HCT116 (cell line): ENCODE data around the gene DNASE2. TPM values are rescaled to one million over a fixed set of nuclear protein-coding genes. Genes with fewer than 3 reads are reported as not detected.
A peak's percentile ranks its signal among the peaks of the same experiment; 100 is the strongest.

ENCODE experiments used
- ATAC-seq: fragments of 200-7000 bp; cut with Tn5 transposase; 2 replicates; pipeline ENCODE4 v1.9.1; 2020; ENCODE audit warnings: mild to moderate bottlenecking, moderate library complexity
- BruUV-seq: library from RNA; stranded (reverse); fragments of 400-500 nt; replicated peaks from 2 replicates; lab custom pipeline; 2021; lab: Mats Ljungman, UMichigan
- CTCF ChIA-PET: fragments of 300-600 bp; sonication (Branson Sonifier 250); formaldehyde crosslinking; loops from one replicate; lab custom pipeline; 2021; ENCODE audit warnings: antibody characterized with exemption; lab: Charles Lee
- POLR2A ChIA-PET: fragments of 300-600, 350-600 bp; sonication (Branson Sonifier 250); formaldehyde crosslinking; loops from one replicate; lab custom pipeline; 2021; ENCODE audit warnings: antibody characterized with exemption; lab: Charles Lee
- RAD21 ChIA-PET, 2 experiments: fragments of 300-600 bp; sonication (Branson Sonifier 250); formaldehyde crosslinking; loops; one replicate each; lab custom pipeline; 2023; ENCODE audit warnings: low total read pairs in 2 of 2; ENCODE audit not compliant: uncharacterized antibody in 2 of 2, unreplicated experiment in 2 of 2, low non-redundant PET in 1 of 2; lab: Charles Lee
- DNase-seq: peaks from one replicate; pipeline ENCODE4 v3.0.0-alpha.2; 2010; ENCODE audit warnings: low read depth, low spot score
- H2AFZ ChIP-seq: fragments of 200-600 bp; shearing (Covaris generic), sonication (generic); 2 replicates; pipeline ENCODE4 v1.6.1; 2017; ENCODE audit warnings: low read depth, mixed run types, mixed read lengths, antibody characterized with exemption, low read length; ENCODE audit not compliant: poor library complexity, severe bottlenecking
- H3K27ac ChIP-seq: 2 replicates; pipeline ENCODE4 v1.5.1; 2012; ENCODE audit warnings: low read depth, low read length
- H3K27me3 ChIP-seq: fragments of 200-600 bp; sonication (generic); 2 replicates; pipeline ENCODE4 v1.6.1; 2016; ENCODE audit warnings: mixed run types, low read length, mixed read lengths; ENCODE audit not compliant: insufficient read depth
- H3K36me3 ChIP-seq, 2 experiments: fragments of 200-500 bp in 1 of 2; fragments of 200-600 bp in 1 of 2; sonication (Bioruptor generic) in 1 of 2; sonication (generic) in 1 of 2; 2 replicates each; pipeline versions ENCODE4 v1.5.1 to v1.6.1; 2014 to 2016; ENCODE audit warnings: low read length in 2 of 2, inconsistent platforms in 1 of 2, mixed read lengths in 1 of 2, mixed run types in 1 of 2; ENCODE audit not compliant: insufficient read depth in 2 of 2, control insufficient read depth in 1 of 2
- H3K4me1 ChIP-seq, 2 experiments: fragments of 200-600 bp in 1 of 2; sonication (generic) in 1 of 2; 2 replicates each; pipeline versions ENCODE4 v1.5.1 to v1.6.1; 2012 to 2017; ENCODE audit warnings: low read length in 2 of 2, inconsistent platforms in 1 of 2, mild to moderate bottlenecking in 1 of 2, mixed read lengths in 1 of 2, mixed run types in 1 of 2, moderate library complexity in 1 of 2; ENCODE audit not compliant: insufficient read depth in 2 of 2, control insufficient read depth in 1 of 2
- H3K4me2 ChIP-seq: fragments of 200-600 bp; sonication (generic); 2 replicates; pipeline ENCODE4 v1.6.1; 2017; ENCODE audit warnings: mixed run types, low read length, mixed read lengths
- H3K4me3 ChIP-seq, 2 experiments: fragments of 200-600 bp in 1 of 2; sonication (generic) in 1 of 2; replicated peaks in 1 of 2; 2 replicates each; pipeline ENCODE4 v1.5.1; 2011 to 2016; ENCODE audit warnings: low read length in 2 of 2, control low read depth in 1 of 2, low read depth in 1 of 2, mild to moderate bottlenecking in 1 of 2, mixed read lengths in 1 of 2, mixed run types in 1 of 2
- H3K79me2 ChIP-seq: fragments of 200-600 bp; sonication (generic); 2 replicates; pipeline ENCODE4 v1.6.1; 2017; ENCODE audit warnings: mild to moderate bottlenecking, mixed run types, low read length, moderate library complexity, mixed read lengths; ENCODE audit not compliant: insufficient read depth
- H3K9ac ChIP-seq: fragments of 200-600 bp; sonication (generic); 2 replicates; pipeline ENCODE4 v1.6.1; 2016; ENCODE audit warnings: low read length, mixed read lengths
- H3K9me2 ChIP-seq: fragments of 200-600 bp; sonication (generic), shearing (Covaris generic); 2 replicates; pipeline ENCODE4 v1.6.1; 2017; ENCODE audit warnings: mixed run types, mild to moderate bottlenecking, moderate library complexity; ENCODE audit not compliant: insufficient read depth
- H3K9me3 ChIP-seq, 2 experiments: fragments of 200-500 bp in 1 of 2; fragments of 200-600 bp in 1 of 2; sonication (Bioruptor generic) in 1 of 2; sonication (generic) in 1 of 2; 2 replicates each; pipeline ENCODE4 v1.6.1; 2014 to 2017; ENCODE audit warnings: low read length in 2 of 2, mixed read lengths in 2 of 2, inconsistent platforms in 1 of 2, low read depth in 1 of 2, mild to moderate bottlenecking in 1 of 2, mixed run types in 1 of 2, moderate library complexity in 1 of 2; ENCODE audit not compliant: control insufficient read depth in 1 of 2, insufficient read depth in 1 of 2
- H4K20me1 ChIP-seq: fragments of 200-600 bp; sonication (generic), shearing (Covaris generic); 2 replicates; pipeline ENCODE4 v1.6.1; 2017; ENCODE audit warnings: mixed run types, mild to moderate bottlenecking, moderate library complexity; ENCODE audit not compliant: insufficient read depth
- EGR1 ChIP-seq: IDR thresholded peaks from 2 replicates; pipeline ENCODE4 v1.6.1; 2012; ENCODE audit warnings: low read depth
- FOSL1 ChIP-seq: IDR thresholded peaks from 2 replicates; pipeline ENCODE4 v1.6.1; 2012; ENCODE audit warnings: low read depth
- POLR2A ChIP-seq: IDR thresholded peaks from 2 replicates; pipeline ENCODE4 v1.7.0; 2011; ENCODE audit warnings: borderline replicate concordance; ENCODE audit not compliant: insufficient read depth, insufficient read length; ENCODE audit errors: extremely low read depth
- POLR2AphosphoS5 ChIP-seq: IDR thresholded peaks from 2 replicates; pipeline ENCODE4 v1.6.1; 2011; ENCODE audit warnings: mild to moderate bottlenecking, low read depth, low read length, moderate library complexity
- REST ChIP-seq: IDR thresholded peaks from 2 replicates; pipeline ENCODE4 v1.6.1; 2012; ENCODE audit warnings: low read depth
- SIN3A ChIP-seq: IDR thresholded peaks from 2 replicates; pipeline ENCODE4 v1.6.1; 2012; ENCODE audit warnings: low read depth
- TCF7L2 ChIP-seq: IDR thresholded peaks from 2 replicates; pipeline ENCODE4 v1.7.0; 2011; ENCODE audit warnings: borderline replicate concordance, inconsistent platforms; ENCODE audit not compliant: insufficient read depth, insufficient read length; ENCODE audit errors: extremely low read depth
- YY1 ChIP-seq: IDR thresholded peaks from 2 replicates; pipeline ENCODE4 v1.6.1; 2011; ENCODE audit warnings: low read length, low read depth, moderate library complexity, mild to moderate bottlenecking; ENCODE audit not compliant: insufficient replicate concordance; ENCODE audit errors: extremely low read depth
- ZFX ChIP-seq: fragments of 450-650 bp; IDR thresholded peaks from 2 replicates; pipeline ENCODE4 v1.6.1; 2017
- ZNF274 ChIP-seq: fragments of 200-500 bp; sonication (Bioruptor generic); IDR thresholded peaks from 2 replicates; pipeline ENCODE4 v1.6.1; 2014; ENCODE audit warnings: mild to moderate bottlenecking, low read depth, low read length, inconsistent platforms
- intact Hi-C: fragments of 100-400 bp; cut with micrococcal nuclease; formaldehyde crosslinking; loops from 2 replicates; pipeline ENCODE4 v1.10.0; 2022
- total RNA-seq: library from RNA; stranded (reverse); gene quantifications from one replicate; pipeline ENCODE4 v1.2.1, GENCODE V29; 2021; ENCODE audit not compliant: unreplicated experiment
- TF ChIP-seq, protein P1 (sequence below), 3 experiments: fragments of 200-600 bp in 1 of 3; sonication (generic) in 1 of 3; IDR thresholded peaks in 2 of 3; conservative IDR thresholded peaks in 1 of 3; 2 replicates each; pipeline ENCODE4 v1.5.1; 2012 to 2017; ENCODE audit warnings: low read depth in 2 of 3, low read length in 2 of 3, antibody characterized with exemption in 1 of 3, borderline replicate concordance in 1 of 3, control low read depth in 1 of 3, mild to moderate bottlenecking in 1 of 3, mixed read lengths in 1 of 3, mixed run types in 1 of 3, moderate library complexity in 1 of 3; ENCODE audit not compliant: insufficient read depth in 1 of 3

The DNASE2 gene
- total RNA-seq, 1 experiment from 2014 or later = 36.6 TPM

DNA sequence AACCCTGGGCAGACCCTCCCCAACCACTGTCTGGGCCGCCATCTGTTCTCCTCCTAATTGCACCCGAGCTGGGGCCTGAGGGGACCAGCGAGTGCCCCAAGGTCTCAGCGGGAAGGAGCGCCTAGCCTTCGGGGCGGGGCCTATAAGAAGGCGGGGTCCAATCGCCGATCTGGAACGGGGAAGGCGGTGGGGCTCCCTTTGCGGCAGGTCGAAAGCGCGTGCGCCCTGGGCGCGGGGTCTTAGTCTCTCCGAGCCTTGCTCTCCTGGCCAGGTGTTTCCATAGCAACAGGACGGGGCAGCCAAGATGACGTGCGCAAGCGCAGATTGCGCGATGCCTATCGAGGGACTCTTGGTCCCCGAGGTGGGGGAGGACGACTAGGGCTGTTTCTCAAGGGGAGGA lies 40.2 kb downstream of the DNASE2 start:
- Histone ChIP-seq H3K79me2 (peaks cover 36% of the 10 kb centered on the region; the same call in 1 of the 2 replicates), H4K20me1 (no peaks in the 10 kb centered on the region), H3K27me3 (no peaks in the 10 kb centered on the region), H3K9me2 (no peaks in the 10 kb centered on the region), H3K4me2 (peak overlapping the region; percentile 40), H3K4me1 (peaks cover 29 to 52% of the 10 kb centered on the region in 2 experiments), H3K27ac (no peak overlapping the region), H3K9me3 (no peaks in the 10 kb centered on the region), H3K9ac (no peak overlapping the region), H3K4me3 (no peak overlapping the region), H2AFZ (no peak overlapping the region), H3K36me3 (peaks cover 5 to 6% of the 10 kb centered on the region in 2 experiments; a peak in 1 of 4 replicates)
- TF ChIP-seq POLR2A (no peak), REST (no peak), ZNF274 (no peak), TCF7L2 (no peak), YY1 (no peak), POLR2AphosphoS5 (no peak), EGR1 (no peak), SIN3A (no peak), FOSL1 (no peak), ZFX (no peak)
- TF ChIP-seq, protein P1, sequence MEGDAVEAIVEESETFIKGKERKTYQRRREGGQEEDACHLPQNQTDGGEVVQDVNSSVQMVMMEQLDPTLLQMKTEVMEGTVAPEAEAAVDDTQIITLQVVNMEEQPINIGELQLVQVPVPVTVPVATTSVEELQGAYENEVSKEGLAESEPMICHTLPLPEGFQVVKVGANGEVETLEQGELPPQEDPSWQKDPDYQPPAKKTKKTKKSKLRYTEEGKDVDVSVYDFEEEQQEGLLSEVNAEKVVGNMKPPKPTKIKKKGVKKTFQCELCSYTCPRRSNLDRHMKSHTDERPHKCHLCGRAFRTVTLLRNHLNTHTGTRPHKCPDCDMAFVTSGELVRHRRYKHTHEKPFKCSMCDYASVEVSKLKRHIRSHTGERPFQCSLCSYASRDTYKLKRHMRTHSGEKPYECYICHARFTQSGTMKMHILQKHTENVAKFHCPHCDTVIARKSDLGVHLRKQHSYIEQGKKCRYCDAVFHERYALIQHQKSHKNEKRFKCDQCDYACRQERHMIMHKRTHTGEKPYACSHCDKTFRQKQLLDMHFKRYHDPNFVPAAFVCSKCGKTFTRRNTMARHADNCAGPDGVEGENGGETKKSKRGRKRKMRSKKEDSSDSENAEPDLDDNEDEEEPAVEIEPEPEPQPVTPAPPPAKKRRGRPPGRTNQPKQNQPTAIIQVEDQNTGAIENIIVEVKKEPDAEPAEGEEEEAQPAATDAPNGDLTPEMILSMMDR (IDR thresholded peaks at IDR 0.05 in 2 of 3, conservative IDR thresholded peaks at IDR 0.05 in 1 of 3; ENCODE audit: borderline replicate concordance in 1 of 3, insufficient read depth in 1 of 3, low read depth in 2 of 3, low read length in 2 of 3) = no peak
- RAD21 ChIA-PET = no interaction called here
- intact Hi-C loops = no loop called here
- CTCF ChIA-PET = no interaction called here
- BruUV-seq = no TSS peak
- DNase-seq (no peak), ATAC-seq (no peak)
- POLR2A ChIA-PET = no interaction called here
